HG02884 (cell line): ENCODE results near the gene GIMAP4.
"Not testable (repeated sequence)": the region's sequence is repeated elsewhere in the genome, so short reads cannot be mapped to it uniquely, and the experiment has no call there.

Experiments used
- ATAC-seq: cut with Tn5 transposase; IDR thresholded peaks from one replicate; pipeline ENCODE4 v1.9.1; 2021; ENCODE audit warnings: mild to moderate bottlenecking, moderate library complexity; ENCODE audit not compliant: unreplicated experiment

GIMAP4 gene

DNA sequence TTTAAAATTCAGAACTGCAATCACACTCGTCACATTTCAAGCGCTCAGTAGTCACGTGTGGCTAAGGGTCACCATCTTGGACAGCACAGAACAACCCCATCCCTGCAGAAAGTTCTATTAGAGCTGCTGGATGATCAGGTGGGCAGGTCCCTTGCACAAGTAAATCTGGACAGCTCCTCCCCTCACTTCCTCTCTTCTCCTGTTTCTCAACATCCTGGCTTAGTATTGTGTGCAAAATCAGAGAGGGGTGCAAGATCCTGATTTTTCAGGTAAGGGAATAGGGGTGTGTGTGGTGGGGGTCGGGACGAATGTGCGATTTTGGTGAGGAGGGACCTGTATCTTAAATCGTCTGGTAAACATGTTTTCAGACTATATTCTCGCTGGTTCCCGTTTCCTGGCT, at the start of gene GIMAP4:
Gene GIMAP4, plus strand, starts transcription at position 222 of the 400 bp plus-strand sequence. CDS start 2,512 bp downstream, outside the sequence.
- ATAC-seq = no peak

DNA sequence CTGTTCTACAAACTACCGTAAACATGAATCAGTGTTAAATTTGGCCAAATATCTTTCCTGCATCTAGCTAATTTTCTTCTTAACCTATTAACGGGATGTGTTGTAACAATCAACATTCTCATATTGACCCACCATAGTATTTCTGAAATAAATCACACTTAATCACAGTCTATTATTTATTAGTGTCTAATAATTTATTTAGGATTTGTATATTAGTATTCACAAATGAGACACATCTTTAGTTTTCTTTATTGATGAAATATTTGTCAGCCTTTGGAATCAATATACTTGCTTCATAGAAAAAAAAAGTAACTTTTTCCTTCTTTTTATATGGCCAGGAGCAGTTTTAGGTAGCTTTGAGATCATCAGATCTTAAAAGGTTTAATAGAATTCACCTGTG, 47.9 kb upstream of the GIMAP4 start:
- no peak for ATAC-seq

DNA sequence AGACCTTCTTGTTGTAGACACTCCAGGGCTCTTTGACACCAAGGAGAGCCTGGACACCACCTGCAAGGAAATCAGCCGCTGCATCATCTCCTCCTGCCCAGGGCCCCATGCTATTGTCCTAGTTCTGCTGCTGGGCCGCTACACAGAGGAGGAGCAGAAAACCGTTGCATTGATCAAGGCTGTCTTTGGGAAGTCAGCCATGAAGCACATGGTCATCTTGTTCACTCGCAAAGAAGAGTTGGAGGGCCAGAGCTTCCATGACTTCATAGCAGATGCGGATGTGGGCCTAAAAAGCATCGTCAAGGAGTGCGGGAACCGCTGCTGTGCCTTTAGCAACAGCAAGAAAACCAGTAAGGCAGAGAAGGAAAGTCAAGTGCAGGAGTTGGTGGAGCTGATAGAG, 47.0 kb upstream of the GIMAP4 start:
- no peak for ATAC-seq

DNA sequence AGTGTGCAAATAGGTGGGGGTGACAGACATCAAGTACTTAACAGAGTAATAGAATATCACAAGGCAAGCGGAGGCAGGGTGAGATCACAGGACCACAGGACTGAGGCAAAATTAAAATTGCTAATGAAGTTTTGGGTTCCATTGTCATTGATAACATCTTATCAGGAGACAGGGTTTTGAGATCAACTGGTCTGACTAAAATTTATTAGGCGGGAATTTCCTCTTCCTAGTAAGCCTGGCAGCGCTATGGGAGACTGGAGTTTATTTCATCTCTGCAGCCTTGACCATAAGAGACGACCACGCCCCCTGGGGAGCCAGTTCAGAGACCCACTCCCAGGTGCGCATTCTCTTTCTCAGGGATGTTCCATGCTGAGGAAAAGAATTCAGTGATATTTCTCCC, 44.3 kb upstream of the GIMAP4 start:
- ATAC-seq = not testable (repeated sequence)

DNA sequence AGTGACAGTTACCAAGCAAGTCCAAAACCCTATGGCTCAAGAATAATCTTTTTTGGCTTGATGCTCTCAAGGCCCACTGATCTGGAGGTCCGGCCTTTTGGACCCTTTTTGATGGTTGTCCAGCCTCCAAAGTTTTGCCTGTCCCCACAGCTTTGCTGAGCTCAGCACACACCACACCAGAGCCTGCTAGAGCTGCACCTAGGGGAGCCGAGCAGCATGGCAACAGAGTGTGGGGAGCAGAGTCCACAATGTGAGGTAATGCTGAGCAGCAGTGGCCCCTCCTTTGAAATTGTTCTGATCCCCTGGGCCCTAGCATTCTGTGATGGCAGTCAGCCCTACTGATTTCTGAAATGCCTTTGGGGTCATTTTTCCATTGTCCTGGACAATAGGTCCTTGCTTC, 43.2 kb upstream of the GIMAP4 start:
- ATAC-seq = no peak

DNA sequence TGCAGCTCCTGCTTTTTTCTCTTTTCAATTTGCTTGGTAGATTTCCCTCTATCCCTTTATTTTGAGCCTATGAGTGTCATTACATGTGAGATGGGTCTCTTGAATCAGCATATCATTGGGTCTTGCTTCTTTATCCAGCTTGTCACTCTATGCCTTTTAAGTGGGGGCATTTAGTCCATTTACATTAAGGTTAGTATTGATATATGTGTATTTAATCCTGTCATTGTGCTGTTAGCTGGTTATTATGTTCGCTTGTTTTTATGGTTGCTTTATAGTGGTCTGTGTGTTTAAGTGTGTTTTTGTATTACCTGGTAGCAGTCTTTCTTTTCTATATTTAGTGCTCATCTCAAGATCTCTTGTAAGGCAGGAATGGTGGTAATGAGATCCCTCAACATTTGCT, 35.5 kb upstream of the GIMAP4 start:
- no peak for ATAC-seq

DNA sequence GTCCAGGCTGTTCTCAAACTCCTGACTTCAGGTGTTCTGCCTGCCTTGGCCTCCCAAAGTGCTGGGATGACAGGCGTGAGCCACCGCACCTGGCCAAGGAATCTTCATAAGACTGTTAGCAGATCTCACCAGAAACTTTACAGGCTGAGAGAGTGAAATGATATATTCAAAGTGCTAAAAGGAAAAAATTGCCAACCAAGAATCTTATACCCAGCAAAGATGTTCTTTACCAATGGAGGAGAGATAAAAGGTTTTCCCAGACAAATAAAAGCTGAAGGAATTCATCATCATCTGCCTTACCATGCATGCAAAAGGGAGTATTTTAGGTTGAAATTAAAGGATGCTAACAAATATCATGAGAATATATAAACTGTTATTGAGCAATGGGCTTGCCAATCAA, 28.9 kb upstream of the GIMAP4 start:
- no peak for ATAC-seq

DNA sequence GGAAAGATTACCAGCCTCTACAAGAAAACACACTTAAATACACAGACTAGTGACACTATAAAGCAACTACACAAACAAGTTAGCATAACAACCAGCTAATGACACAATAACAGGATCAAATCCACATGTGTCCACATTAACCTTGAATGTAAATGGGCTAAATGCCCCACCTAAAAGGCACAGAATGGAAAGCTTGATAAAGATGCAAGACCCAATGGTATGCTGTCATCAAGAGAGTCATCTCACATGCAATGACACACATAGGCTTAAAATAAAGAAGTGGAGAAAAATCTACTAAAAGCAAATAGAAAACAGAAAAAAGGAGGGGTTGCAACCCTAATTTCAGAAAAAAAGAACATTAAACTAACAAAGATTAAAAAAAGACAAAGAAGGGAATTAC, 14.0 kb upstream of the GIMAP4 start:
- no peak for ATAC-seq

DNA sequence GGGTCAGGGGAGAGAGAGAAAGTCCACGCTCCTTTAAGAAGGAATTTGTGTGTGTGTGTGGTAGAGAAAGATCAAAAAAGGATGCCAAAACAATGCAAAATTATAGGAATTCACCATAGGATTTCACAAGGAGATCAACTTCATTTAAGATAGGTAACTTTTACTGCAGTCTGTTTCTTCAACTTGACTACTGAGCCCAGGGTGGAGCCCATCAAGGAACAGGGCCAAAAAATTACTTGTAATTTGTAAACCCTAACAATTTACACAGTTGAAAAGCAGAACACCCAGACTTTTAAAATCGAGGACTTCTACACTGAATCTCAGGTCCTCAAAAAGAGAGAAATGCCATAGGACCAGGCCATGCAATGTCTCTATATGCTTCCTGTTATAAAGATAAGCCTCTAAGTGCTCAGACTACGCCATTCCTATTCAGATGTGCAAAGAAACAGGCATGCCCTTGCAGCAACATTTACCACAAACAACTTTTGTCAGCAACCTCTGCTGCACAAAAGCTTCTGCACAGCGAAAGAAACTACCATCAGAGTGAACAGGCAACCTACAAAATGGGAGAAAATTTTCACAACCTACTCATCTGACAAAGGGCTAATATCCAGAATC, 10.6 kb upstream of the GIMAP4 start:
- no peak for ATAC-seq

DNA sequence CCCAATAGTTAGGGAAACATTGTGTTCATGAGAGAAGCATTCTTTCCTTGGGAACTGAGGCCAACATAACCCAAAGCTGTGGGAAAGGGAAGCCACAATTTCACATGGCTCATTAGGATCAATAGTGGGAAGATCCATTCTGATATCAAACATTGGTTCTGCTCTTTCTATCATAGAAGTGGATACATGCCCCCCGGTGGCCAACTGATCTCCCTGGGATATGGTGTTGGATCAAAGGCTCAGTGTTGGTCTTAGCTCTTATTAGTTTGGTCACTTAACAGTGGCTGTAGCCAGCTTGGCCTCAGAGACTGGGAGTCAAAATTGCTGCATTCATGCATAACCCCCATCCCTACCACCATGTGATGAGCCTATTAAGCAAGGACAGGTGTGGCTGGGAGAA, 6.7 kb upstream of the GIMAP4 start:
- ATAC-seq = no peak

DNA sequence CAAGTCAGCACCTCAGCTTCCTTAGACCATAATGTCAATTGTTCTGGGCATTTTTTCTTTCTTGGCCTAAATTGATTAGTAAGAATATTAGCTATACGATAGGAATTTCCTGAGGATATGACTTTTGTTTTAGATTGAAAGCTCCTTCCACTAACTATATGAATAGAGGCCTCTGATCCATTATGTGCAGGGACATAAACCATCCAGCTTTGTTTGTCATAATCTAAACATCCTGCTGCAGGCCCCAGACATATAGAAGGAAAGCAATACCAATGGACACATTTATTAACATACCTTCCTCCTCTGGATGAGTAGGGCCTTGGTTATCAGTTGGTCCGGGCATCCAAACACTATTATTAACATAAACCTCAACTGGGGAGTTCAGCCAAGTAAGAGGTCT, 4.3 kb upstream of the GIMAP4 start:
- no peak for ATAC-seq

DNA sequence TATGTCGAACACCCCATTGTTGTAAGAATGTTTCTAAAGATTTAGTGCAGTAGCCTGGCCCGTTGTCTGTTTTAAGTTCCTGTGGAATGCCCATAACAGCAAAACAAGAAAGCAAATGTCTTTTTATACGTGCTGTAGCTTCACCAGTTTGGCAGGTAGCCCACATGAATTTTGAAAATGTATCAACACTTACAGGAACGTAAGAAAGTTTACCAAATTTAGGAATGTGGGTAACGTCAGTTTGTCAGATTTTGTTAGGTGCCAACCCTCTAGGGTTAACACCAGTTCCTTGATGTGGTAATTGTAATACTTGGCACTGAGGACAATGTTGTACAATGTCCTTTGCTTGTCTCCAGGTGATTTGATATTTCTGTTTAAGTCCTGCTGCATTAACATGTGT, 3.2 kb upstream of the GIMAP4 start:
- no peak for ATAC-seq

DNA sequence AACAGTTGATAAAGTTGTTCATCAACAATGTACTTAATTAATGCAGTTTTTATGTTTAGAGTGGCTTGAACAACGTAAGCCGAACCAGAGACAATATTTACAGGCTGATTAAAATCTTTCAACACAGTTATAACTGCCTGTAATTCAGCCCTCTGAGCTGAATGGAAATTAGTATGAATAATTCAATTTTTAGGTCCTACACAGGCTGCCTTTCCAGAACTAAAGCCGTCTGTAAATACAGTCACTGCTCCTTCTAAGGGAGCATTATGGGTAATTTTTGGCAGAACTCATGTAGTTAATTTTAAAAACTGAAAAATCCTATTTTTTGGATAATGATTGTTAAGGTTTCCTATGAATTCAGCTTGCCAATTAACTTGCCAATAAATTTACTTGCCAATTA, 2.6 kb upstream of the GIMAP4 start:
- ATAC-seq = no peak

DNA sequence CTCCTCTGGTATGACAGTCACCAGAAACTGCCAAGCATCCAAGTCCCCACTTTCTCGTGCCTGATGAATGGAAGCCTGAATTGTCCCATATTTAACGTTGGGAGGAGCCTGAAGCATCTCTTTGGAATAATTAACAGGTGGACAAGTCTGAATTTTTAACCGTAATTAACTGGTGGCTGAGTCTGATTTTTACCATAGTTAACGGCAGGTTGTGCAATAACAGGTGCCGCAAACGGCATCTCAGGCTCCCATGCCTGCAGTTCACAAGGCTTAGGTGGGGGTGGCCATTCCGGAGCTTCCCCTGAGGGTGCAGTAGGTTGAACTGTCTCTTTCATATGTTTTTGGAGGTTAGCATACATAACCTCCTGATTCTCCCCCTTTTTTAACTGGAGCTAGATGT, 2.0 kb upstream of the GIMAP4 start:
- ATAC-seq = no peak

DNA sequence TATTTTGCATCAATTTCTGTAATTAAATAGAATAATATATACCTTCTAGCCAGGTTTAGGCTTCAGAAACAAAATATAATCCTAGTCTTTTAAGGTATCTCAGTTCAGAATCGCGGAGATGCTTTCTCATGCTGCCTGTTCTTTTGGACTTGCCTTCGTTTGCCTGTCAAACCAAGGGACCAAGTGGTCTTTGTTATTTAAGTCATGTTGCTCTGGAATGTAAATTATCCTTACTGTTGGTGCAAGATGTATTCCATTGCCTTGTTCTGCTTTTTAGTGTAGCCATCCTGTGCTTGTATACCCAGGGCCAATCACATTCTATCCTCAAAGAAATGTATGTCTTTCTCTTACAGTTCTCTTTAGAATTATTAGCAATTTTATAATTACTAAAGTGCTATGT, 1.1 kb upstream of the GIMAP4 start:
- no peak for ATAC-seq

DNA sequence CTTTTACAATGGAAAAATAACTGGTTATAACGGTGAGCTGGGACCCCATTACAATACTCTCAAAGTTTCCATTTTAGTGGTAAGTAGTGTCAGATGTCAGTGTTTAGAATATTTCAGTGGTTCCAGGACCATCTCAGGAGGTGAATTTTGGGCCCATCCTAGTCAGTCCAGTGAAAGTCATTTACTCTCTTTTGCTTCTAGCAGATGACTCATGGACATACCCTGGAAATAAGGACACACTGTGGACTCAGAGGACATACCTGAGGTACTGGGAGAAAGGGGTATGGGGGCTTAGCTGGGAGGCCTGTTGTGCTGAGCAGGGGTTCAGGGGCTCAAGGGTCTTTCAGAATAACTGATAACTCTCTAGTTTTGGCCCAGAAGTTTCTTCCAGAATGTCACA, 618 bp upstream of the GIMAP4 start:
- ATAC-seq = no peak

DNA sequence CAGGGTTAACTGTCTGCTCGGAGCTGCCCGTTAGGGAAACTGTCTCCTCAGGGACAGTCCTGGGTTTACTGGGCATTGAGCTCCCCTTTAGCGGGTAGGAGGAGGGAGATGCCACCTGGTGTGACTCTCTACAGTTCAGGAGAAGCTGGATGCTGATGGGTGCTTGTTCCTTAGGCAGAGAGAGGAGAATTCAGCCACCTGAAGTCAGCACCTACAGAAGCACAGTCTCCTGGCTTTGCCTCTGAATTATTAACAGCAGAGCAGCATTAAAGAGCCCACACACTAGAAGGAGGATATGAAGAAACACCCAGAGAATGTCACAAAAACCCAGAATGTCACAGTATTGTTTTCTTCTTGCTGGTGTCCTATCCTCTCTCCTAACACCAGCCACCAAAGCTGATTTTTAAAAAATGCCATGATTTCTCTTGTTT, 696 bp downstream of the GIMAP4 start:
- no peak for ATAC-seq

DNA sequence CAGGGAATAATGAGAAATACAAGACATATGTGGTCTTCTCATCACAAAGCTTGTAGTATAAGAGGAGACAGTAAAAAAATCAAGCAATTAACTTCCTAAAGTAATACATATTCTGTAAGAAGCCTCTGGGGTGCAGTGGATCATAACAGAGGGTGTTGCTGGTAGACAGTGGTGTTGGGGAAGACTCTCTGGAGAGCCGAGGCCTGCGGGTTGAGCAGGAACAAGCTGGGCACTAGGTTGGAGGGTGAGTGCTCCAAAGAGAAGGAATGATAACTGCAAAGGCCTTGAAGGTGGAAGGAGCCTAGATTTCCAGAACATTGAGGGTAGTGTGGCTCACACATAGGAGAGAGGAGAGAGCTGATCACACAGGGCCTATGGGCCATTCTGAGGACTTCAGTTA, 1.5 kb downstream of the GIMAP4 start:
- no peak for ATAC-seq

DNA sequence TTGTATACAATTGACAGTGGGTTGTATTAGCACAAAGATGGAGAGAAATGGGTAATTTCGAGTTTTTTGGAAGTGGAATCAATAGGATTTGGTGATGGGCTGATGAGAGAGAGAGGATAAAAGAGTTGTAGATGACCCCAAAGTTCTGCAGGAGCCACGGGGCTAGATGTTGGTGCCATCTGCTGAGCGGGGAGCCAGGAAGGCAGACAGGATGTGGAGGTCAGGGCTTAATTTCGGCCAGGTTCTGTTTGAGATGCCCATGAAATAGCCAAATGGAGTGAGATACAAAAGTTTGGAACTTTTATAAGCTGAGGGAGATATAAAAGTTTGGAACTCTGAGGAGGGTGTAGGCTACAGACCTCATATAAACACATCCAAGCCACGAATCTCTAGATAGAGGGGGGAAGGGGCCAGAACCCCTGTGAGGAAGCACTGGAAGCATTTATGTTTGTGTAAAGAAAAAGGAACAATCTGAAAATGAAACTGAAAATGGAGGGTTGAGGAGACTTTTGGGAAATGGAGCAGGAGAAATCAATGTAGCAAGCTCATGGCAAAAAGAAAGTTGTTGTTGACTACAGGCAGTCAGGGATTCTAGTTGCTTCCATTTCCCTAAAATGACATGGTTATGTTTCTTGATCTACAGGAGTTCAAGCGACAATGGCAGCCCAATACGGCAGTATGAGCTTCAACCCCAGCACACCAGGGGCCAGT, 2.2 kb downstream of the GIMAP4 start:
- ATAC-seq = no peak

DNA sequence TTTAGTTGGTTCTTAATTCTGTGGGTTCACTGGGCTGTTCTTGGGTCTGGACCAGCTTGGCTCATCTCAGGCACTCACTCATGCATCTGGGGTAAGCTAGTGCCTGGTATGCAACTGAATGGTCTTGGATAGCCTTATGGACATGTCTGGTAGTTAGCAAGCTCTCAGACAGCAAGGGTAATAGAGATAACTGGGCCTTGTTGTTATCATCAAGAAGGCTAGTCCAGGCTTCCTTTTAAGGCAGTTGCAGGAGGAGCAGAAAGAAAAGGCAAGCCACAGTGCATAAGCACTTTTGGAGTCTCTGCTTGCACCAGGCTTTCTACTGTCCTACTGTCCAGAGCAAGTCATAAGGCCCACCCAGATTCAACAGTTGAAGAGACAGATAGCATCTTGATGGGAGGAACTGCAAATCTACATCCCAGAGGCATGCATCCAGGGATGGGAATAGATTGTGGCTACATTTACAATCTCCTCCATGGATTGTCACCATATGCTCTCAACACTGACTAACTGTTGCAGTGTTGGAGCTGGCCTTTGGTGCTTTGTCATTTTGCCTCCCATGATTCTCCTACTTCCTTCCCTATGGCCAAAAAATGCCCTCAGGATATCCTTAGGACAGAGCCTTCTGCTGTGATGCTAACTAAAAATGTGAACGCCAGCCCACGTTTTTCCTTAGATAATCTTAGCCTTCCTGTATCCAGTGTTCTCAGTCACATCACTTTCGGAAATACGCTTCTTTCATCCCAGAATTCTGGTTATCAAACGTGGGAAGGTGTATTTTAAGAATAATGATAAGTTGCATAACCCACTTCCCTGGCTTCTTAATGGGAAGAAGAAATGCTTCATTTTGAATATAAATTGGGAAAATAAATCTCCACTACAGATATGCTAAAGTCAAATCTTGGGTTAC, 3.6 kb downstream of the GIMAP4 start:
- ATAC-seq = no peak

DNA sequence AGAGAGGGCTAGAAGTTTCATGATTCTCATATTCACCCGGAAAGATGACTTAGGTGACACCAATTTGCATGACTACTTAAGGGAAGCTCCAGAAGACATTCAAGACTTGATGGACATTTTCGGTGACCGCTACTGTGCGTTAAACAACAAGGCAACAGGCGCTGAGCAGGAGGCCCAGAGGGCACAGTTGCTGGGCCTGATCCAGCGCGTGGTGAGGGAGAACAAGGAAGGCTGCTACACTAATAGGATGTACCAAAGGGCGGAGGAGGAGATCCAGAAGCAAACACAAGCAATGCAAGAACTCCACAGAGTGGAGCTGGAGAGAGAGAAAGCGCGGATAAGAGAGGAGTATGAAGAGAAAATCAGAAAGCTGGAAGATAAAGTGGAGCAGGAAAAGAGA, 5.3 kb downstream of the GIMAP4 start:
- no peak for ATAC-seq
